Thyroid gland (tissue), 4 donors: ENCODE results near the gene OR6Y1.

Source experiments
- POLR2A ChIP-seq, 2 donors: fragments of 450-650 bp; IDR thresholded peaks; one replicate each; pipeline ENCODE4 v1.6.1; 2017; ENCODE audit warnings: antibody characterized with exemption in 2 of 2, mild to moderate bottlenecking in 2 of 2, moderate library complexity in 1 of 2
- TF ChIP-seq, protein P1 (sequence below), 6 experiments: fragments of 200-600 bp in 3 of 6; fragments of 450-650 bp in 3 of 6; sonication (generic) in 3 of 6; IDR thresholded peaks; one replicate each; pipeline ENCODE4 v1.5.1; 2016 to 2019; ENCODE audit warnings: antibody characterized with exemption in 6 of 6, mild to moderate bottlenecking in 2 of 6, inconsistent platforms in 1 of 6, moderate library complexity in 1 of 6

DNA sequence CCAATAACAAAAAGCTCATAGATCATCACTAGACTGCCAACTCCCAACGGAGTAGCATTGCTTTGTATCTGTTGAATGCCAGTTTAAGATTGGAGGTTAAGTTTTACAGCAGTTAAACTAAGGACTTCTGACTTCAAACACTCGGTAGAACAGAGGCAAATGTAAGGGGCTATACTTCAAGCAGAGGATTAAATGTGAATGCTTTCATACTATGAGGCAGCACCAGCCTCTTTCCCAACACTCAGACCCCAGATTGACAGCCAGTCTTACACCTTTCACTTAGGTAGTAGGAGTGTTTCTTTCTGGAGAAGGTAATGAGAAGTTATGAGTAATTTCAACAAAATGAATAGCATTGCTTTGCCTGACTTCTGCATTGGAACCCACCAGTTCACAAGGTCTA, 59.4 kb downstream of the OR6Y1 start:
- TF ChIP-seq, protein P1, sequence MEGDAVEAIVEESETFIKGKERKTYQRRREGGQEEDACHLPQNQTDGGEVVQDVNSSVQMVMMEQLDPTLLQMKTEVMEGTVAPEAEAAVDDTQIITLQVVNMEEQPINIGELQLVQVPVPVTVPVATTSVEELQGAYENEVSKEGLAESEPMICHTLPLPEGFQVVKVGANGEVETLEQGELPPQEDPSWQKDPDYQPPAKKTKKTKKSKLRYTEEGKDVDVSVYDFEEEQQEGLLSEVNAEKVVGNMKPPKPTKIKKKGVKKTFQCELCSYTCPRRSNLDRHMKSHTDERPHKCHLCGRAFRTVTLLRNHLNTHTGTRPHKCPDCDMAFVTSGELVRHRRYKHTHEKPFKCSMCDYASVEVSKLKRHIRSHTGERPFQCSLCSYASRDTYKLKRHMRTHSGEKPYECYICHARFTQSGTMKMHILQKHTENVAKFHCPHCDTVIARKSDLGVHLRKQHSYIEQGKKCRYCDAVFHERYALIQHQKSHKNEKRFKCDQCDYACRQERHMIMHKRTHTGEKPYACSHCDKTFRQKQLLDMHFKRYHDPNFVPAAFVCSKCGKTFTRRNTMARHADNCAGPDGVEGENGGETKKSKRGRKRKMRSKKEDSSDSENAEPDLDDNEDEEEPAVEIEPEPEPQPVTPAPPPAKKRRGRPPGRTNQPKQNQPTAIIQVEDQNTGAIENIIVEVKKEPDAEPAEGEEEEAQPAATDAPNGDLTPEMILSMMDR (IDR thresholded peaks at IDR 0.05) = no peak
- no peak for TF ChIP-seq POLR2A (IDR thresholded peaks at IDR 0.05)
